GM21619 (cell line): ENCODE measurements around the gene NKAIN2.
"Not testable (repeated sequence)": the region's sequence is repeated elsewhere in the genome, so short reads cannot be mapped to it uniquely, and the experiment has no call there.

Experiments
- ATAC-seq: cut with Tn5 transposase; IDR thresholded peaks from one replicate; pipeline ENCODE4 v1.9.1; 2021; ENCODE audit not compliant: unreplicated experiment

Gene NKAIN2

GRCh38 chr6:124539096-124539495 is 735.4 kb downstream of the NKAIN2 start:
- ATAC-seq = no peak

GRCh38 chr6:124541573-124541972 is 737.9 kb downstream of the NKAIN2 start:
- ATAC-seq = no peak

GRCh38 chr6:124546601-124547000 is 742.9 kb downstream of the NKAIN2 start:
- ATAC-seq = no peak

- ATAC-seq = no peak
Measured at GRCh38 chr6:124551711-124552233, 748.1 kb downstream of the NKAIN2 start.

- no peak for ATAC-seq
Measured at GRCh38 chr6:124557873-124558272, 754.2 kb downstream of the NKAIN2 start.

GRCh38 chr6:124560078-124560477 is 756.4 kb downstream of the NKAIN2 start:
- not testable (repeated sequence) for ATAC-seq

- no peak for ATAC-seq
Measured at GRCh38 chr6:124560873-124561567, 757.4 kb downstream of the NKAIN2 start.

- no peak for ATAC-seq
Measured at GRCh38 chr6:124561635-124562130, 758.0 kb downstream of the NKAIN2 start.

- not testable (repeated sequence) for ATAC-seq
Measured at GRCh38 chr6:124564125-124564524, 760.5 kb downstream of the NKAIN2 start.

- ATAC-seq = no peak
Measured at GRCh38 chr6:124567401-124567800, 763.7 kb downstream of the NKAIN2 start.

GRCh38 chr6:124573953-124574352 is 770.3 kb downstream of the NKAIN2 start:
- ATAC-seq = no peak

- no peak for ATAC-seq
Measured at GRCh38 chr6:124577734-124578281, 774.1 kb downstream of the NKAIN2 start.

GRCh38 chr6:124590001-124590400 is 786.3 kb downstream of the NKAIN2 start:
- no peak for ATAC-seq

GRCh38 chr6:124599656-124600055 is 796.0 kb downstream of the NKAIN2 start:
- no peak for ATAC-seq

- ATAC-seq = no peak
Measured at GRCh38 chr6:124604719-124605118, 801.1 kb downstream of the NKAIN2 start.

GRCh38 chr6:124607119-124607627 is 803.5 kb downstream of the NKAIN2 start:
- ATAC-seq = no peak

GRCh38 chr6:124613031-124613430 is 809.4 kb downstream of the NKAIN2 start:
- no peak for ATAC-seq

- ATAC-seq = no peak
Measured at GRCh38 chr6:124622351-124622750, 818.7 kb downstream of the NKAIN2 start.

GRCh38 chr6:124633655-124634054 is 830.0 kb downstream of the NKAIN2 start:
- no peak for ATAC-seq

GRCh38 chr6:124640432-124640831 is 836.8 kb downstream of the NKAIN2 start:
- no peak for ATAC-seq

- ATAC-seq = no peak
Measured at GRCh38 chr6:124655866-124656265, 852.2 kb downstream of the NKAIN2 start.

- no peak for ATAC-seq
Measured at GRCh38 chr6:124658053-124658452, 854.4 kb downstream of the NKAIN2 start.
